Vagina (tissue), 2 donors: ENCODE results near the gene HNF1A.

ENCODE experiments used
- CTCF ChIP-seq, 3 experiments: fragments of 450-650 bp in 2 of 3; fragments of 200-600 bp in 1 of 3; sonication (generic) in 1 of 3; IDR thresholded peaks; one replicate each; pipeline ENCODE4 v1.5.1; 2017 to 2019; ENCODE audit warnings: antibody characterized with exemption in 3 of 3, mild to moderate bottlenecking in 2 of 3, moderate library complexity in 2 of 3
- POLR2A ChIP-seq, 2 donors: fragments of 450-650 bp; IDR thresholded peaks; one replicate each; pipeline ENCODE4 v1.6.1; 2017; ENCODE audit warnings: antibody characterized with exemption in 2 of 2, mild to moderate bottlenecking in 2 of 2, moderate library complexity in 2 of 2
- POLR2AphosphoS5 ChIP-seq, 2 donors: sonication (generic); formaldehyde crosslinking; IDR thresholded peaks; one replicate each; pipeline ENCODE4 v1.9.0; 2017; ENCODE audit warnings: antibody characterized with exemption in 2 of 2, mild to moderate bottlenecking in 2 of 2, low read depth in 1 of 2; ENCODE audit not compliant: insufficient read depth in 1 of 2

GRCh38 chr12:120997448-120997847 is 19.1 kb downstream of the HNF1A start:
- no peak for TF ChIP-seq CTCF (IDR thresholded peaks at IDR 0.05)
- no peak for TF ChIP-seq POLR2A (IDR thresholded peaks at IDR 0.05)
- TF ChIP-seq POLR2AphosphoS5 (IDR thresholded peaks at IDR 0.05; ENCODE audit: insufficient read depth in 1 of 2, low read depth in 1 of 2), result no peak
